Tibial artery (tissue), 4 donors: ENCODE results near the gene PMIS2.

Source experiments
- DNase-seq, 2 donors: peaks; one replicate each; pipeline ENCODE4 v3.0.0-alpha.2; 2019
- H3K27ac ChIP-seq, 2 donors: fragments of 200-600 bp; sonication (generic) in 1 of 2; 1 replicate in 1 of 2; 2 replicates in 1 of 2; pipeline ENCODE4 v1.5.1; 2018 to 2019; ENCODE audit warnings: mild to moderate bottlenecking in 1 of 2
- H3K27me3 ChIP-seq, 2 donors: fragments of 200-600 bp; sonication (generic) in 1 of 2; one replicate each; pipeline versions ENCODE4 v1.5.1 to v1.6.0; 2016 to 2019
- H3K36me3 ChIP-seq, 3 donors: fragments of 200-600 bp; sonication (generic) in 2 of 3; one replicate each; pipeline ENCODE4 v1.5.1; 2016 to 2019; ENCODE audit warnings: mild to moderate bottlenecking in 2 of 3
- H3K4me1 ChIP-seq, 4 donors: fragments of 200-600 bp; sonication (generic) in 2 of 4; 1 replicate in 3 of 4; 2 replicates in 1 of 4; pipeline ENCODE4 v1.5.1; 2016 to 2019
- H3K4me3 ChIP-seq, 2 donors: fragments of 200-600 bp; sonication (generic) in 1 of 2; 1 replicate in 1 of 2; 2 replicates in 1 of 2; pipeline ENCODE4 v1.5.1; 2018 to 2019; ENCODE audit warnings: mild to moderate bottlenecking in 2 of 2
- H3K9me3 ChIP-seq, 3 donors: fragments of 200-600 bp; sonication (generic) in 1 of 3; one replicate each; pipeline ENCODE4 v1.5.1; 2016 to 2019
- intact Hi-C: fragments of 100-400 bp; cut with DNase I; formaldehyde crosslinking; loops from one replicate; pipeline ENCODE4 v1.15.0; 2023; ENCODE audit warnings: low total_unique reads
- TF ChIP-seq, protein P1 (sequence below), 2 experiments: fragments of 200-600 bp in 1 of 2; fragments of 450-650 bp in 1 of 2; IDR thresholded peaks; one replicate each; pipeline ENCODE4 v1.5.1; 2017 to 2019; ENCODE audit warnings: antibody characterized with exemption in 2 of 2, mild to moderate bottlenecking in 1 of 2, moderate library complexity in 1 of 2

The PMIS2 gene

DNA sequence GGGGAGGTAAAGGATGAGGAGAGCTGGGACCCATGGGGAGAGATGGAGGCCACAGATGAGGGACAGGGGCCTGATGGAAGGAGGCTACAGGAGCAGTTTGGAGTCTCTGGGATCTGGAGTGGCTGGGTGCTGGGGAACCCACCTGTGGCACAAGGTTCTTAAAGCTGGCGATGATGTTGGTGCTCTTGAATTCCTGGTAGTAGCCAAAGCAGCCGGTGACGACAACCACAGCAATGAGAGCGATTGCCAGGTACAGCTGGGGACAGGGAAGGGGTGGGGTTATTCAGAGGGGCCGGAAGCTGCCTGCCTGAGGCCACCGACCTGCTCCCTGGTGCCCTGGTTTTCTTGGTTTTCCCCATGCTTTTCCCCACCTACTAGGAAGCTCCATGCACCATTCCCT, 25.3 kb upstream of the PMIS2 start:
- TF ChIP-seq, protein P1, sequence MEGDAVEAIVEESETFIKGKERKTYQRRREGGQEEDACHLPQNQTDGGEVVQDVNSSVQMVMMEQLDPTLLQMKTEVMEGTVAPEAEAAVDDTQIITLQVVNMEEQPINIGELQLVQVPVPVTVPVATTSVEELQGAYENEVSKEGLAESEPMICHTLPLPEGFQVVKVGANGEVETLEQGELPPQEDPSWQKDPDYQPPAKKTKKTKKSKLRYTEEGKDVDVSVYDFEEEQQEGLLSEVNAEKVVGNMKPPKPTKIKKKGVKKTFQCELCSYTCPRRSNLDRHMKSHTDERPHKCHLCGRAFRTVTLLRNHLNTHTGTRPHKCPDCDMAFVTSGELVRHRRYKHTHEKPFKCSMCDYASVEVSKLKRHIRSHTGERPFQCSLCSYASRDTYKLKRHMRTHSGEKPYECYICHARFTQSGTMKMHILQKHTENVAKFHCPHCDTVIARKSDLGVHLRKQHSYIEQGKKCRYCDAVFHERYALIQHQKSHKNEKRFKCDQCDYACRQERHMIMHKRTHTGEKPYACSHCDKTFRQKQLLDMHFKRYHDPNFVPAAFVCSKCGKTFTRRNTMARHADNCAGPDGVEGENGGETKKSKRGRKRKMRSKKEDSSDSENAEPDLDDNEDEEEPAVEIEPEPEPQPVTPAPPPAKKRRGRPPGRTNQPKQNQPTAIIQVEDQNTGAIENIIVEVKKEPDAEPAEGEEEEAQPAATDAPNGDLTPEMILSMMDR (IDR thresholded peaks at IDR 0.05): no peak
- no peak for DNase-seq
- H3K4me1 ChIP-seq: peaks cover 0 to 12% (median 9%) of the 10 kb centered on the region in 4 donors
- no peaks in the 10 kb centered on the region for H3K36me3 ChIP-seq
- peaks cover 0 to 72% of the 10 kb centered on the region in 2 donors for H3K27me3 ChIP-seq
- no peaks in the 10 kb centered on the region for H3K9me3 ChIP-seq
- intact Hi-C loops: no loop called here
- no peak overlapping the region for H3K27ac ChIP-seq
- no peak overlapping the region for H3K4me3 ChIP-seq

DNA sequence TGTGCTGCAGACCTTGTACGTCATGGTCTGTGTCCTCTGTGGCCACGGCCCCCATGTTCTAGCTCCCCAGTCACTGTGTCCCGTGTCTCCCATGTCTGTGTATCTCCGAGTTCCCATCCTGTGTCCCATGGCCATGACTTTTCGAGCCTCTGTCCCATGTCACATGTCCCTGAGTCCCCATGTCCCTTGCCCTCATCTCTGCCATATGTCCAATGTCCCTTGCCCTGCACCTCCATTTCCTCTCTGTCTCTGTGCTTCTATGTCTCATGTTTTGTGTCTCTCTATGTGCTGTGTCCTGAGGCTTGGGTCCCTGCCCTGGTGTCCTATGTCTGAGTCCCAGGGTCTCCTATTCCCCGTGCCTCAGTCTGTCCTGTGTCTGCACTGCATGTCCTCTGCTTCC, 24.5 kb upstream of the PMIS2 start:
- H3K27me3 ChIP-seq: peaks cover 0 to 72% of the 10 kb centered on the region in 2 donors
- no peaks in the 10 kb centered on the region for H3K9me3 ChIP-seq
- no peaks in the 10 kb centered on the region for H3K36me3 ChIP-seq
- peaks cover 0 to 12% (median 9%) of the 10 kb centered on the region in 4 donors for H3K4me1 ChIP-seq
- no peak for DNase-seq
- intact Hi-C loops: no loop called here
- no peak overlapping the region for H3K27ac ChIP-seq
- no peak overlapping the region for H3K4me3 ChIP-seq
- TF ChIP-seq, protein P1 (IDR thresholded peaks at IDR 0.05): no peak

DNA sequence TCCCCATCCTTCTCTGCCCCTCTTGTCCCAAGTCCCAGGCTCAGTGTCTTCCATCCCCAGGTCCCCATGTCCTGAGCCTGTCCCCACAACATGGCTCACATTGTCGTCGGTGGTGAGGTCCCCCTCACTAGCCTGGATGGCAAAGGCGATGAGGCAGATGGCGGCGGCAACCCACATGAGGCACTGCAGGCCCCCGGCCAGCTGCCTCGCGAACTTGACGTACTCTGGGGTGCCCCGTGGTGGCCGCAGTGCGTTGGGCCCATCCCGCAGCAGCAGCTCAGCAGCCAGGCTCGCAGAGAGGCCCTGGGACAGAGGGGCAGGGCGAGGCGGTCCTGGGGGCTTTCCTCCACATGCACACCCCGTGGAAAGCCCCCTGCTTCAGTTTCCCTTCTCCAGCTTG, 23.6 kb upstream of the PMIS2 start:
- TF ChIP-seq, protein P1 (IDR thresholded peaks at IDR 0.05): no peak
- Histone ChIP-seq H3K27ac (no peak overlapping the region), H3K4me1 (peaks cover 0 to 12% (median 9%) of the 10 kb centered on the region in 4 donors), H3K4me3 (no peak overlapping the region), H3K9me3 (no peaks in the 10 kb centered on the region), H3K36me3 (no peaks in the 10 kb centered on the region), H3K27me3 (peaks cover 0 to 71% of the 10 kb centered on the region in 2 donors)
- DNase-seq: no peak
- intact Hi-C loops: no loop called here

DNA sequence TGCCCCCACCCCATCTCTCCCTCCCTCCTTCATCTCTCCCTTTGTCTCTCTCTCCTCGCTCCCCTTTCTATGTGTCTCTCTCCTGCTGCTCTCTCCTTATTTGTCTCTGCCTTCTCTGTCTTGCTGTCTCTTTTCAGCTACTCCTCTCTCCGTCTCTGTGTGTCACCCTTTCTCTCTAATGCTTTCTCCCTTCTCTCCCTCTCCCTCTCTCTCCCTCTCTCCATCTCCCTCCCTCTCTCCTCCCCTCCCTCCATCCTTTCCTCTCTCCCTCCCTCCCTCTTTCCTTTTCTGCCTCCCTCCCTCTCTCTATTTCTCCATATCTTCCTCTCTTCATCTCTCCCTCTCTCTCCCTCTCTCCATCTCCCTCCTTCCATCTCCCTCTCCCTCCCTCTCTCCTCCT, 23.2 kb upstream of the PMIS2 start:
- no peak overlapping the region for H3K4me3 ChIP-seq
- H3K27me3 ChIP-seq: peaks cover 0 to 67% of the 10 kb centered on the region in 2 donors

DNA sequence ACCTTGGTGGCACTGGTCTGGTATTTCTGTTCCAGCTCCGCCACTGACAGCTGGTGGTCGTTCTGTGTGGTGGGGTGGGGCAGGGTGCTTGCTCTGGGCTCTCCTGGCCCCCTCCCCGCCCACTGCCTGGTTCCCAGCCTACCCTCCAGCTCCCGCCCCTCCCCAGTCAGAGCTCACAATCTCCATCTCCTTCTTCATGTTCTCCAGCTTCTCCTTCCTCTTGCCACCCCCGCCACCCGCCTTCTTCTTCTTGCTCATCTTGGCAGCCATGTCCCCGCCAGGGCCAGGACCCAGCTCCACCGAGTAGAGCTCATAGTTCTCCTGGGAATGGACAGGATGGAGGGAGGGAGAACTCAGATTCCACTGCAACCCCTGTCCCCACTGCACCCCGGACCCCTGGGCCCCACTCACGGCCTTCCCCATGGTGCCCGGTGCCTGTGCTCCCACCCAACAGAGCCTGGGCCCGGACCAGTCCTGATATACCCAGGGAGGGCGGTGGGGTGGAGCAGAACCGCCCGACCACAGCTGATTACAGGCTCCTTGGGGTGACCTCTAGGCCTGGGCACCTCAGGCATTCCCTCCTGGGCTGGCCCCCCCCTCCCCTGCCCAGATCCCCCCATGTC, 22.7 kb upstream of the PMIS2 start, which contains the start of gene ATP4A:
Gene ATP4A (minus strand): TSS at position 452 of the 623 bp plus-strand sequence. CDS start 29 bp downstream, at position 423.
- Histone ChIP-seq H3K27ac (no peak within 1 kb of the TSS), H3K27me3 (peaks cover 0 to 61% of the 10 kb centered on the region in 2 donors), H3K4me3 (no peak within 1 kb of the TSS), H3K36me3 (no peaks in the 10 kb centered on the region), H3K4me1 (peaks cover 0 to 3% (median 2%) of the 10 kb centered on the region in 4 donors), H3K9me3 (no peaks in the 10 kb centered on the region)
- DNase-seq: no peak
- intact Hi-C loops: no loop called here
- TF ChIP-seq, protein P1 (IDR thresholded peaks at IDR 0.05): no peak

More for the DNA sequence above, 23.2 kb upstream of the PMIS2 start:
- no peak for DNase-seq
- intact Hi-C loops: no loop called here
- no peaks in the 10 kb centered on the region for H3K36me3 ChIP-seq
- no peaks in the 10 kb centered on the region for H3K9me3 ChIP-seq
- H3K27ac ChIP-seq: no peak overlapping the region
- TF ChIP-seq, protein P1 (IDR thresholded peaks at IDR 0.05): no peak
- H3K4me1 ChIP-seq: peaks cover 0 to 9% (median 7%) of the 10 kb centered on the region in 4 donors
